K562 (cell line): Measurements from ENCODE around the gene NCOA1. TPM values are rescaled to one million over a fixed set of nuclear protein-coding genes. Genes with fewer than 3 reads are reported as not detected.

Experiments
- ATAC-seq: fragments of 200-7000 bp; cut with Tn5 transposase; 3 replicates; pipeline ENCODE4 v1.9.1; 2020; ENCODE audit warnings: moderate library complexity
- BruUV-seq: library from RNA; stranded (reverse); fragments of 400-500 nt; replicated peaks from 2 replicates; lab custom pipeline; 2021; lab: Mats Ljungman, UMichigan
- CTCF ChIA-PET: fragments of 300-600 bp; formaldehyde crosslinking; extraction: SDS; loops from one replicate; lab custom pipeline; 2021; ENCODE audit warnings: low intra/inter-chr PET ratio; lab: Yijun Ruan, JAX
- POLR2A ChIA-PET: fragments of 300-600, 350-650 bp; sonication (Branson Sonifier 250); formaldehyde crosslinking; extraction: SDS; loops from one replicate; lab custom pipeline; 2021; ENCODE audit warnings: antibody characterized with exemption, inconsistent platforms; lab: Yijun Ruan, JAX
- DNase-seq, 4 experiments: peaks; one replicate each; pipeline versions ENCODE4 v3.0.0 to v3.0.0-alpha.2; 2011 to 2018; ENCODE audit warnings: low spot score in 3 of 4, mixed read lengths in 3 of 4; ENCODE audit errors: extremely low read depth in 1 of 4
- FAIRE-seq: peaks from 2 replicates; lab custom pipeline; 2011; peaks lifted over from hg19 to GRCh38; lab: Jason Lieb, UNC
- H2AFZ ChIP-seq: 2 replicates; pipeline ENCODE4 v1.6.0; 2011; ENCODE audit warnings: low read depth, low read length, control low read depth, inconsistent platforms
- H3K27ac ChIP-seq: fragments of 200-600 bp; 3 replicates; pipeline ENCODE4 v1.8.0; 2011; ENCODE audit warnings: low read depth, mild to moderate bottlenecking, control low read depth, inconsistent platforms, low read length, moderate library complexity, mixed read lengths; ENCODE audit errors: extremely low read depth
- H3K27me3 ChIP-seq, 2 experiments: fragments of 300-600 bp in 1 of 2; 2 replicates in 1 of 2; 3 replicates in 1 of 2; pipeline versions ENCODE4 v1.6.0 to v1.8.0; 2011; ENCODE audit warnings: inconsistent platforms in 2 of 2, low read length in 2 of 2, mild to moderate bottlenecking in 1 of 2, mixed read lengths in 1 of 2, moderate library complexity in 1 of 2; ENCODE audit not compliant: control insufficient read depth in 2 of 2, insufficient read depth in 2 of 2
- H3K36me3 ChIP-seq: fragments of 300-600 bp; 3 replicates; pipeline ENCODE4 v1.8.0; 2011; ENCODE audit warnings: mild to moderate bottlenecking, low read length, inconsistent platforms; ENCODE audit not compliant: control insufficient read depth, insufficient read depth
- H3K4me1 ChIP-seq, 2 experiments: fragments of 200-600 bp in 1 of 2; replicated peaks in 1 of 2; 2 replicates in 1 of 2; 3 replicates in 1 of 2; pipeline versions ENCODE4 v1.5.1 to v1.8.0; 2011; ENCODE audit warnings: inconsistent platforms in 2 of 2, low read length in 2 of 2, mild to moderate bottlenecking in 1 of 2, mixed read lengths in 1 of 2, moderate library complexity in 1 of 2; ENCODE audit not compliant: control insufficient read depth in 2 of 2, insufficient read depth in 2 of 2
- H3K4me2 ChIP-seq: 2 replicates; pipeline ENCODE4 v1.6.1; 2011; ENCODE audit warnings: low read length, control low read depth, inconsistent platforms, mixed read lengths; ENCODE audit not compliant: insufficient read depth
- H3K4me3 ChIP-seq: fragments of 200-600 bp; sonication (generic), shearing (Covaris generic); 2 replicates; pipeline ENCODE4 v1.5.1; 2016; ENCODE audit warnings: control low read depth, inconsistent platforms
- H3K79me2 ChIP-seq: fragments of 200-600 bp; 3 replicates; pipeline ENCODE4 v1.8.0; 2011; ENCODE audit warnings: low read length, inconsistent platforms; ENCODE audit not compliant: control insufficient read depth, insufficient read depth
- H3K9ac ChIP-seq, 2 experiments: 2 replicates each; pipeline versions ENCODE4 v1.6.0 to v1.6.1; 2011; ENCODE audit warnings: low read depth in 2 of 2, low read length in 2 of 2, control low read depth in 1 of 2, inconsistent platforms in 1 of 2, mild to moderate bottlenecking in 1 of 2, mixed read lengths in 1 of 2; ENCODE audit not compliant: insufficient read depth in 1 of 2
- H3K9me1 ChIP-seq: one replicate; pipeline ENCODE4 v1.6.0; 2011; ENCODE audit warnings: inconsistent platforms, mild to moderate bottlenecking, low read length, moderate library complexity; ENCODE audit not compliant: control insufficient read depth, insufficient read depth
- H3K9me3 ChIP-seq: replicated peaks from 2 replicates; pipeline ENCODE4 v1.5.1; 2011; ENCODE audit warnings: low read depth, low read length, inconsistent platforms; ENCODE audit not compliant: control insufficient read depth, insufficient read depth
- H4K20me1 ChIP-seq: replicated peaks from 2 replicates; pipeline ENCODE4 v1.6.1; 2011; ENCODE audit warnings: low read length, inconsistent platforms, mixed read lengths; ENCODE audit not compliant: control insufficient read depth, insufficient read depth
- ARID3A ChIP-seq: IDR thresholded peaks from 2 replicates; pipeline ENCODE4 v1.6.1; 2012; ENCODE audit warnings: low read depth, low read length, improper control_type of control experiment, borderline replicate concordance
- CHD4 ChIP-seq: fragments of 200-600 bp; sonication (generic); IDR thresholded peaks from 3 replicates; pipeline ENCODE4 v1.6.1; 2012; ENCODE audit warnings: low read depth, mild to moderate bottlenecking, mixed read lengths, low read length, inconsistent platforms; ENCODE audit not compliant: insufficient read depth, insufficient replicate concordance, poor library complexity, severe bottlenecking
- DPF2 ChIP-seq: fragments of 450-650 bp; IDR thresholded peaks from 2 replicates; pipeline ENCODE4 v1.6.1; 2016
- EZH2 ChIP-seq: IDR thresholded peaks from 2 replicates; pipeline ENCODE4 v1.6.1; 2012; ENCODE audit warnings: low read depth, mild to moderate bottlenecking, inconsistent platforms, low read length, borderline replicate concordance
- JUND ChIP-seq, 2 experiments: IDR thresholded peaks; 2 replicates in 1 of 2; 3 replicates in 1 of 2; pipeline ENCODE4 v1.6.1; 2011; ENCODE audit warnings: borderline replicate concordance in 2 of 2, low read depth in 2 of 2, low read length in 2 of 2, improper control_type of control experiment in 1 of 2, missing biosample characterization in 1 of 2, missing genetic modification characterization in 1 of 2, missing genetic modification reagents in 1 of 2
- MLLT1 ChIP-seq, 2 experiments: fragments of 450-650 bp; IDR thresholded peaks; 2 replicates each; pipeline ENCODE4 v1.6.1; 2016
- PATZ1 ChIP-seq: fragments of 250-450 bp; sonication (Bioruptor Pico); IDR thresholded peaks from 2 replicates; pipeline ENCODE4 v1.5.0; 2020; ENCODE audit warnings: mild to moderate bottlenecking, borderline replicate concordance
- RBM14 ChIP-seq: fragments of 200-400 bp; formaldehyde crosslinking; IDR thresholded peaks from 2 replicates; pipeline ENCODE4 v1.6.1; 2018; ENCODE audit warnings: low read depth, mild to moderate bottlenecking, low read length, moderate library complexity, borderline replicate concordance; ENCODE audit not compliant: insufficient read depth
- SMARCE1 ChIP-seq: fragments of 450-650 bp; IDR thresholded peaks from 2 replicates; pipeline ENCODE4 v1.7.1; 2016; ENCODE audit warnings: mild to moderate bottlenecking
- STAT5A ChIP-seq: IDR thresholded peaks from 2 replicates; pipeline ENCODE4 v1.6.1; 2012; ENCODE audit warnings: low read length, inconsistent platforms, borderline replicate concordance
- TCF7L2 ChIP-seq: fragments of 150-350 bp; IDR thresholded peaks from 2 replicates; pipeline ENCODE4 v1.6.1; 2016; ENCODE audit warnings: low read depth, mild to moderate bottlenecking, low read length, moderate library complexity
- ZBTB12 ChIP-seq: fragments of 250-450 bp; sonication (Bioruptor Pico); IDR thresholded peaks from 2 replicates; pipeline ENCODE4 v1.4.0; 2020
- ZKSCAN1 ChIP-seq: fragments of 150-350 bp; IDR thresholded peaks from 2 replicates; pipeline ENCODE4 v1.6.1; 2016; ENCODE audit warnings: low read depth, low read length
- ZNF3 ChIP-seq: fragments of 250-450 bp; sonication (Bioruptor Pico); IDR thresholded peaks from 2 replicates; pipeline ENCODE4 v1.5.0; 2021; ENCODE audit warnings: mild to moderate bottlenecking, moderate library complexity
- ZNF583 ChIP-seq: fragments of 250-450 bp; sonication (Bioruptor Pico); IDR thresholded peaks from 2 replicates; pipeline ENCODE4 v1.4.0; 2020
- ZNF778 ChIP-seq: fragments of 450-650 bp; formaldehyde crosslinking; IDR thresholded peaks from 2 replicates; pipeline ENCODE4 v1.4.0; 2020; ENCODE audit warnings: mild to moderate bottlenecking, moderate library complexity
- WGBS: fragments of 100-300 bp; shearing (Covaris generic); methylation state at CpG from one replicate; pipeline ENCODE4 v1.1.6; 2016; ENCODE audit warnings: low coverage, mixed read lengths; ENCODE audit not compliant: insufficient coverage; ENCODE audit errors: missing lambda C conversion rate; 5-methylcytosine and 5-hydroxymethylcytosine counted together
- in situ Hi-C: fragments of 300-500 bp; cut with MboI; formaldehyde crosslinking; loops from 4 replicates; pipeline ENCODE4 v1.15.0; 2018; ENCODE audit warnings: inconsistent platforms, mixed read lengths
- intact Hi-C: fragments of 100-400 bp; cut with micrococcal nuclease; formaldehyde crosslinking; loops from 2 replicates; pipeline ENCODE4 v1.14.2; 2022
- polyA plus RNA-seq, 8 experiments: library from polyadenylated mRNA; depleted of rRNA in 4 of 8; stranded (reverse) in 5 of 8; unstranded in 3 of 8; fragments of >200 nt; fragmentation: Nextera tagmentation in 2 of 8; fragmentation: Illumina TruSeq in 1 of 8; extraction: Ambion mirVana in 2 of 8; extraction: Trizol in 1 of 8; gene quantifications; 2 replicates each; pipeline versions ENCODE4 v1.2.1 to v1.2.3, GENCODE V29; 2011 to 2014; ENCODE audit warnings: inconsistent platforms in 1 of 8, missing spikeins in 1 of 8
- total RNA-seq, 7 experiments: library from RNA; depleted of rRNA in 6 of 7; stranded (reverse); fragments of >200 nt in 6 of 7; fragmentation: Illumina TruSeq in 2 of 7; extraction: Trizol in 2 of 7; gene quantifications; 2 replicates each; pipeline versions ENCODE4 v1.2.1 to v1.2.3, GENCODE V29; 2011 to 2021; ENCODE audit warnings: low replicate concordance in 1 of 7

Gene NCOA1
- total and polyA plus RNA-seq, 9 of the 15 experiments (the other 6 are each of a cell fraction or from before 2014, with no cell fraction given) = 4.9 to 25.7 (median 17.0) TPM

GRCh38 chr2:24577481-24577880 is 86.4 kb downstream of the NCOA1 start:
- intact Hi-C loops (no loop called here), in situ Hi-C loops (no loop called here)
- ChIA-PET POLR2A (no interaction called here), CTCF (no interaction called here)
- ATAC-seq (peak; percentile 63), FAIRE-seq (peak; percentile 40), DNase-seq (peak in 2 of 4 experiments; percentile 18 to 37)
- WGBS = 0% methylated on average over 2 of the region's 2 CpGs
- Histone ChIP-seq H3K36me3 (no peaks in the 10 kb centered on the region; the same call in 2 of the 3 replicates), H3K27me3 (no peaks in the 10 kb centered on the region), H3K27ac (no peak overlapping the region), H3K9me1 (no peaks in the 10 kb centered on the region), H3K4me1 (peaks cover 0 to 17% of the 10 kb centered on the region in 2 experiments; a peak in 3 of 5 replicates), H3K4me3 (no peak overlapping the region), H4K20me1 (peaks cover 7% of the 10 kb centered on the region; the same call in 1 of the 2 replicates), H3K9me3 (no peaks in the 10 kb centered on the region), H3K79me2 (peaks cover 13% of the 10 kb centered on the region; the same call in 2 of the 3 replicates), H3K9ac (no peak overlapping the region), H2AFZ (no peak overlapping the region), H3K4me2 (no peak overlapping the region)
- BruUV-seq = no TSS peak
- TF ChIP-seq ARID3A (0 out of 2 replicates have a peak, but pooled peaks have one; percentile 13), ZNF778 (CRISPR knock-in tag) (no peak), ZKSCAN1 (no peak), RBM14 (no peak), SMARCE1 (peak; percentile 35; the same call in 1 of the 2 replicates), PATZ1 (no peak), MLLT1 (IDR thresholded peaks at IDR 0.05) (no peak), ZBTB12 (CRISPR knock-in tag) (no peak), DPF2 (peak; percentile 69; the same call in 1 of the 2 replicates), CHD4 (no peak), STAT5A (no peak), ZNF583 (CRISPR knock-in tag) (no peak), TCF7L2 (no peak), ZNF3 (CRISPR knock-in tag) (no peak), JUND (IDR thresholded peaks at IDR 0.05; ENCODE audit: borderline replicate concordance, low read depth, low read length) (no peak; the same call in 1 of the 2 replicates), JUND (tag; IDR thresholded peaks at IDR 0.05; ENCODE audit: borderline replicate concordance, low read depth, low read length) (peak; percentile 47; the same call in 1 of the 3 replicates), EZH2 (no peak)
